ENCODE results near the gene ZNF614.
"Not testable (repeated sequence)": the region's sequence is repeated elsewhere in the genome, so short reads cannot be mapped to it uniquely, and the experiment has no call there.

ZNF614 gene

GRCh38 chr19:52028027-52028779 is at the start of gene ZNF614:
Gene ZNF614, minus strand, starts transcription at chr19:52028379. Its CDS starts 2,634 bp downstream, at chr19:52025745.
- peak; percentile 93 to 96 for DNase-seq

GRCh38 chr19:52070496-52070895 is 42.3 kb upstream of the ZNF614 start:
- DNase-seq = no peak

- no peak for DNase-seq
These were observed 41.5 kb upstream of the ZNF614 start for GRCh38 chr19:52069653-52070052.

DNA sequence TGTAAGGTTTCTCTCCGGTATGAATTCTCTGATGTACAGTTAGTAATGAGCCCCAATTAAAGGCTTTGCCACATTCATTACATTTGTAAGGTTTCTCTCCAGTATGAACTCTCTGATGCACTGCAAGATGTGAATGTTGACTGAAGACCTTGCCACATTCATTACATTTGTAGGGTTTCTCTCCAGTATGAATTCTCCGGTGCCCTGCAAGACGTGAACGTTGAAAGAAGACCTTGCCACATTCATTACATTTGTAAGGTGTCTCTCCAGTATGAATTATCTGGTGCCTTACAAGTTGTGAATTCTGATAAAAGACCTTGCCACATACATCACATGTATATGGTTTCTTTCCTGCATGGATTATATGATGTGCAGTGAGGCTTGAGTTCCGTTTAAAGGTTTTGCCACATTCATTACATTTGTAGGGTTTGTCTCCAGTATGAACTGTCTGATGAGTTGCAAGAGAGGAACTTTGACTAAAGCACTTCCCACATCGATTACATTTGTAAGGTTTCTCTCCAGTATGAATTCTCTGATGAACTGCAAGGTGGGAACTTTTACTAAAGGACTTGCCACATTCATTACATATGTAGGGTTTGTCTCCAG is 38.2 kb upstream of the ZNF614 start:
- no peak for DNase-seq

DNA sequence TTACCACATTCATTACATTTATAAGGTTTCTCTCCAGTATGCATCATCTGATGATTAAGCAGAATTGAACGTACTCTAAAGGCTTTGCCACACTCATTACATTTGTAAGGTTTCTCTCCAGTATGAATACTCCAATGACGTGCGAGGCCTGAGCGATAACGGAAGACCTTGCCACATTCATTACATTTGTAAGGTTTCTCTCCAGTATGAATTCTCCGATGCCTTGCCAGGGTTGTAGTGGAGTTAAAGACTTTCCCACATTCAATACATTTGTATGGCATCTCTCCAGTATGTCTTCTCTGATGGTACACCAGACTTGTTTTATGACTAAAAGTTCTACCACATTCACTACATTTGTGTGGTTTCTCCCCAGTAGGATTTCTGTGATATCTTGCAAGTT is 37.2 kb upstream of the ZNF614 start:
- DNase-seq = no peak

DNA sequence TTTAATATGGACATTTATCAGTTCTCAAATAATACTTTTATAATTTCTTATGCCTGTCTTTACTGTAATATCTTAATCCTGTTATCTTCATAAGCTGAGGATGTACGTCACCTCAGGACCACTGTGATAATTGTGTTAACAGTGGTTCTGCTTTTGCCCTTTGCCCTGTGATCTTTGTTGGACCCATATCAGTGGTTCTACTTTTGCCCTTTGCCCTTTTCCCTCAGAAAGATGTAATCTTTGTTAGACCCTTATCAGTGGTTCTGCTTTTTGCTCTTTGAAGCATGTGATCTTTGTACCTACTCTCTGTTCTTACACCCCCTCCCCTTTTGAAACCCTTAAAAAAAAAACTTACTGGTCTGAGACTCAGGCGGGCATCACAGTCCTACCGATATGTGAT is 28.3 kb upstream of the ZNF614 start:
- DNase-seq = not testable (repeated sequence)

- not testable (repeated sequence) for DNase-seq
These were observed 23.6 kb upstream of the ZNF614 start for GRCh38 chr19:52051736-52052135.

- peak; percentile 89 to 97 for DNase-seq
These were observed 20.6 kb upstream of the ZNF614 start, which contains the start of gene ZNF432 for GRCh38 chr19:52048555-52049501. Gene ZNF432, minus strand, starts transcription at chr19:52048838. Its CDS starts 1,970 bp downstream, at chr19:52046868.

GRCh38 chr19:52039169-52039568 is 11.0 kb upstream of the ZNF614 start:
- no peak for DNase-seq

- DNase-seq = no peak
These were observed 6.0 kb upstream of the ZNF614 start for GRCh38 chr19:52034051-52034728.

DNA sequence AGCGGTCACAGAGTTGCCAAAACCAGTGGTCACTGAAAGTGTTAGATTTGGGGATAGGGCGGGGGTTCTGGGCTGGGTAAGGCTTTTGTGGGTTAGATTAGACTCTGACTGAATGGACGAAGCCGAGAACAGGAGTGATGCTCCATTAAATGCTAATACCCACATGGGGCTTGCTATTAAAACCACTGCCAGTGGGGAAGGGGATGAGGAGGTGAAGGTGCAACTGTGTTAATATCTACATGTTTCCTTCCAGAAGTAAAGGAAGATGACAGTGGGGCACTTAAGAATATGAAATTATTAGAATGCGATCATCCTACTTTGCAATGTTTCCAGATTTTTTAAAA is 573 bp upstream of the ZNF614 start:
- peak in 1 of 2 experiments; percentile 79 for DNase-seq

DNA sequence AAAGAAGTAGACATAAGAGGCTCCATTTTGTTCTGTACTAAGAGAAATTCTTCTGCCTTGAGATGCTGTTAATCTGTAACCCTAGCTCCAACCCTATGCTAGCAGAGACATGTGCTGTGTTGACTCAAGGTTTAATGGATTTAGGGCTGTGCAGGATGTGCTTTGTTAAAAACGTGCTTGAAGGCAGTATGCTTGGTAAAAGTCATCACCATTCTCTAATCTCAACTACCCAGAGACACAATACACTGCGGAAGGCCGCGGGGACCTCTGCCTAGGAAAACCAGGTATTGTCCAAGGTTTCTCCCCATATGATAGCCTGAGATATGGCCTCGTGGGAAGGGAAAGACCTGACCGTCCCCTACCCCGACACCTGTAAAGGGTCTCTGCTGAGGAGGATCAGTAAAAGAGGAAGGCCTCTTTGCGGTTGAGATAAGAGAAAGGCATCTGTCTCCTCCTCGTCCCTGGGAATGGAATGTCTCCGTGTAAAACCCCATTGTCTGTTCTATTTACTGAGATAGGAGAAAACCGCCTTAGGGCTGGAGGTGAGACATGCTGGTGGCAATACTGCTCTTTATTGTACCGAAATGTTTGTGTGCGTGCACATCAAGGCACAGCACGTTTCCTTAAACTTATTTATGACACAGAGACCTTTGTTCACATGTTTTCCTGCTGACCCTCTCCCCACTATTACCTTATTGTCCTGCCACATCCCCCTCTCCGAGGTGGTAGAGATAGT is 1.8 kb downstream of the ZNF614 start:
- not testable (repeated sequence) for DNase-seq

- not testable (repeated sequence) for DNase-seq
These were observed 3.7 kb downstream of the ZNF614 start for GRCh38 chr19:52024478-52024877.

- no peak for DNase-seq
These were observed 6.0 kb downstream of the ZNF614 start for GRCh38 chr19:52022193-52022592.

GRCh38 chr19:52020506-52020905 is 7.7 kb downstream of the ZNF614 start:
- DNase-seq = no peak

- DNase-seq = no peak
These were observed 17.5 kb downstream of the ZNF614 start for GRCh38 chr19:52010674-52011073.

GRCh38 chr19:52007806-52008557 is 20.2 kb downstream of the ZNF614 start, which contains the start of gene ZNF615:
Gene ZNF615, minus strand, starts transcription at chr19:52008211. Its CDS starts 4,500 bp downstream, at chr19:52003711.
- DNase-seq = peak; percentile 85 to 96

GRCh38 chr19:52007451-52007805 is 20.8 kb downstream of the ZNF614 start:
- DNase-seq = peak; percentile 14 to 64

- no peak for DNase-seq
These were observed 34.0 kb downstream of the ZNF614 start for GRCh38 chr19:51994048-51994644.

DNA sequence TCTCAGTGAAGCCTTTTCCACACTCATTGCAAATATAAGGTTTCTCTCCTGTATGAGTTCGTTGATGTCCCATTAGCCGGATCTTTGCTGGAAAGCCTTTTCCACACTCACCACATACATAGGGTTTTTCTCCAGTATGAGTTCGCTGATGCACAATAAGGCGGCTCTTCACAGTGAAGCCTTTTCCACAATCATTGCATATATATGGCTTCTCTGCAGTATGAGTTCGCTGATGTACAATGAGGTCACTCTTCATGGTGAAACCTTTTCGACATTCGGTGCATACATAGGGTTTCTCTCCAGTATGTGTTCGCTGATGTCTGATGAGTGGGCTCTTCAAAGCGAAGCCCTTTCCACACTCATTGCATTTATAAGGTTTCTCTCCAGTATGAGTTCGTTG is 34.8 kb downstream of the ZNF614 start:
- DNase-seq = no peak
